Esophagus muscularis mucosa (tissue), 4 donors: ENCODE data around the gene AFAP1. TPM values are rescaled to one million over a fixed set of nuclear protein-coding genes. Genes with fewer than 3 reads are reported as not detected.

Experiments
- DNase-seq: peaks from one replicate; pipeline ENCODE4 v3.0.0-alpha.2; 2017; ENCODE audit errors: extremely low spot score
- H3K27ac ChIP-seq, 4 donors: fragments of 200-600 bp; sonication (generic); replicated peaks in 1 of 4; 1 replicate in 3 of 4; 2 replicates in 1 of 4; pipeline ENCODE4 v1.5.1; 2016 to 2019; ENCODE audit warnings: mild to moderate bottlenecking in 1 of 4
- H3K27me3 ChIP-seq, 4 donors: fragments of 200-600 bp; sonication (generic); one replicate each; pipeline versions ENCODE4 v1.5.1 to v1.6.0; 2016 to 2019
- H3K36me3 ChIP-seq, 4 donors: fragments of 200-600 bp; sonication (generic); one replicate each; pipeline ENCODE4 v1.5.1; 2016 to 2019
- H3K4me1 ChIP-seq, 4 donors: fragments of 200-600 bp; sonication (generic); one replicate each; pipeline ENCODE4 v1.5.1; 2016 to 2019
- H3K4me3 ChIP-seq, 4 donors: fragments of 200-600 bp; sonication (generic); 1 replicate in 2 of 4; 2 replicates in 2 of 4; pipeline ENCODE4 v1.5.1; 2016 to 2019; ENCODE audit warnings: mild to moderate bottlenecking in 4 of 4, moderate library complexity in 1 of 4
- H3K9me3 ChIP-seq, 4 donors: fragments of 200-600 bp; sonication (generic); 1 replicate in 3 of 4; 2 replicates in 1 of 4; pipeline ENCODE4 v1.5.1; 2016 to 2019
- EP300 ChIP-seq: sonication (generic); formaldehyde crosslinking; IDR thresholded peaks from one replicate; pipeline ENCODE4 v1.6.1; 2017; ENCODE audit warnings: antibody characterized with exemption
- POLR2A ChIP-seq: fragments of 450-650 bp; IDR thresholded peaks from one replicate; pipeline ENCODE4 v1.6.1; 2017; ENCODE audit warnings: antibody characterized with exemption, moderate library complexity, mild to moderate bottlenecking, low read depth
- POLR2AphosphoS5 ChIP-seq, 2 donors: sonication (generic); formaldehyde crosslinking; IDR thresholded peaks; one replicate each; pipeline ENCODE4 v1.6.1; 2017; ENCODE audit warnings: antibody characterized with exemption in 2 of 2
- WGBS: methylation state at CpG from one replicate; pipeline ENCODE4 v1.1.5; 2018; 5-methylcytosine and 5-hydroxymethylcytosine counted together
- intact Hi-C: fragments of 100-400 bp; cut with DNase I; formaldehyde crosslinking; loops from one replicate; pipeline ENCODE4 v1.15.1; 2023
- total RNA-seq, 4 donors: library from RNA; depleted of rRNA; stranded (reverse); fragments of >200 nt; gene quantifications; one replicate each; pipeline versions ENCODE4 v1.1.0 to v1.2.1, GENCODE V29; 2016
- TF ChIP-seq, protein P1 (sequence below), 3 experiments: fragments of 200-600 bp in 2 of 3; fragments of 450-650 bp in 1 of 3; sonication (generic) in 2 of 3; IDR thresholded peaks; one replicate each; pipeline ENCODE4 v1.5.1; 2017 to 2019; ENCODE audit warnings: antibody characterized with exemption in 3 of 3, mild to moderate bottlenecking in 2 of 3, moderate library complexity in 1 of 3

The AFAP1 gene
- total RNA-seq, 4 donors from 2014 or later, result 37.8 to 71.3 (median 50.9) TPM

DNA sequence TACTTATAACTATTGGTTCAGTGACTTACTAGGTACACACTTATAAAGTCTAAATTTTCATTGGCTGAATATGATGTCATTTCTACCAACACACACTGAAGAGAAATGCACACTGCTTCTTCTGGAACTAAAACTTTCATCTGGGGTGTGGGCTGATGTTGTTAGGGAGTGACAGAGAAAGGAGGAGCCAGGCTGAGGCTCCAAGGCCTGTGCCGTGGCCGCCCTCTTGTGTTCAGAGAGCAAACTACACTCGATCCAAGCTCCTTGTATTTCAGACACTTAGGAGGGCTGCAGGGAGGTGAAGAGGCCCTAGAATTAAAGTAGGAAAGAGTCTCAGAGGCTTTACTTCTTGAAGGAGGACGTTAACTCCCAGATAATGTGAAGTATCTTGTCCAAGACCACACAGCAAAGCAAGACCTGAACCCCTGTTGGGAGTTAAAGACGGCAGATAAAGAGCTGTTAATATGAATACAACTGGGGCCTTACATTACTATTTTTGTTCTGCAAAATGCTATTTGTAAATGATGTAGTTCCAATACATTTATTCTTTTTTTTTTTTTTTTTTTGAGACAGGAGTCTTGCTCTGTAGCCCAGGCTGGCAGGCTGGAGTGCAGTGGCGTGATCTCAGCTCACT, 137.5 kb downstream of the AFAP1 start:
- H3K4me3 ChIP-seq, result no peak overlapping the region
- peak overlapping the region in 2 of 4 donors; percentile 35 to 42 for H3K27ac ChIP-seq
- peaks cover 10 to 36% (median 26%) of the 10 kb centered on the region in 4 donors for H3K36me3 ChIP-seq
- peak; percentile 96 for DNase-seq
- intact Hi-C loops, result loop anchor here (2.0 kb wide), 2 partner anchors 31 to 41 kb away; no protein-coding TSS in a partner anchor
- H3K27me3 ChIP-seq, result no peaks in the 10 kb centered on the region
- peak in 1 of 2 donors; percentile 57 for TF ChIP-seq POLR2AphosphoS5 (IDR thresholded peaks at IDR 0.05)
- no peak for TF ChIP-seq EP300
- TF ChIP-seq, protein P1, sequence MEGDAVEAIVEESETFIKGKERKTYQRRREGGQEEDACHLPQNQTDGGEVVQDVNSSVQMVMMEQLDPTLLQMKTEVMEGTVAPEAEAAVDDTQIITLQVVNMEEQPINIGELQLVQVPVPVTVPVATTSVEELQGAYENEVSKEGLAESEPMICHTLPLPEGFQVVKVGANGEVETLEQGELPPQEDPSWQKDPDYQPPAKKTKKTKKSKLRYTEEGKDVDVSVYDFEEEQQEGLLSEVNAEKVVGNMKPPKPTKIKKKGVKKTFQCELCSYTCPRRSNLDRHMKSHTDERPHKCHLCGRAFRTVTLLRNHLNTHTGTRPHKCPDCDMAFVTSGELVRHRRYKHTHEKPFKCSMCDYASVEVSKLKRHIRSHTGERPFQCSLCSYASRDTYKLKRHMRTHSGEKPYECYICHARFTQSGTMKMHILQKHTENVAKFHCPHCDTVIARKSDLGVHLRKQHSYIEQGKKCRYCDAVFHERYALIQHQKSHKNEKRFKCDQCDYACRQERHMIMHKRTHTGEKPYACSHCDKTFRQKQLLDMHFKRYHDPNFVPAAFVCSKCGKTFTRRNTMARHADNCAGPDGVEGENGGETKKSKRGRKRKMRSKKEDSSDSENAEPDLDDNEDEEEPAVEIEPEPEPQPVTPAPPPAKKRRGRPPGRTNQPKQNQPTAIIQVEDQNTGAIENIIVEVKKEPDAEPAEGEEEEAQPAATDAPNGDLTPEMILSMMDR (IDR thresholded peaks at IDR 0.05), result peak; percentile 91 to 96 (median 95)
- TF ChIP-seq POLR2A, result no peak
- peaks cover 30 to 49% (median 45%) of the 10 kb centered on the region in 4 donors for H3K4me1 ChIP-seq
- 32% methylated on average over 6 of the region's 6 CpGs for WGBS
- no peaks in the 10 kb centered on the region for H3K9me3 ChIP-seq

DNA sequence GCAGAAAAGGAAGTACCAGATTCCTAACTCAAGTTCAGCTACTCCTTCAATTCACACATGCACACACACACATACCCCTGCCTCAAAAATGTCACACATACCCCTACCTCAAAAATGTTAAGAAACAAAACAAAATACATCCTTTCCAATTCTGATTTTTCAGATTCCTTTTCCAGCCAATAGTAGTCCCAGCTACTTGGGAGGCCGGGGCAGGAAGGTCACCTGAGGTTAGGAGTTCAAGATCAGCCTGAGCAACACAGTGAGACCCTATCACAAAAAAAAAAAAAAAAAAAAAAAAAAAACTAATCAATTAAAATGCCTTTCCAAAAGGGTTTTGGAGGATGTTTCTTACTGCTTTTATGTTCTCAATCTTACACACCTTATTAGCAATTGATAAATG, 138.0 kb downstream of the AFAP1 start:
- intact Hi-C loops, result loop anchor here (2.0 kb wide), 2 partner anchors 31 to 41 kb away; no protein-coding TSS in a partner anchor
- 63% methylated on average over 1 of the region's 1 CpG for WGBS
- H3K9me3 ChIP-seq, result no peaks in the 10 kb centered on the region
- H3K4me3 ChIP-seq, result no peak overlapping the region
- no peak for DNase-seq
- TF ChIP-seq POLR2AphosphoS5 (IDR thresholded peaks at IDR 0.05) (no peak), POLR2A (no peak), EP300 (no peak)
- TF ChIP-seq, protein P1 (IDR thresholded peaks at IDR 0.05), result no peak
- H3K27ac ChIP-seq, result peak overlapping the region in 2 of 4 donors; percentile 35 to 42
- no peaks in the 10 kb centered on the region for H3K27me3 ChIP-seq
- peaks cover 10 to 42% (median 27%) of the 10 kb centered on the region in 4 donors for H3K36me3 ChIP-seq
- peaks cover 24 to 43% (median 40%) of the 10 kb centered on the region in 4 donors for H3K4me1 ChIP-seq

DNA sequence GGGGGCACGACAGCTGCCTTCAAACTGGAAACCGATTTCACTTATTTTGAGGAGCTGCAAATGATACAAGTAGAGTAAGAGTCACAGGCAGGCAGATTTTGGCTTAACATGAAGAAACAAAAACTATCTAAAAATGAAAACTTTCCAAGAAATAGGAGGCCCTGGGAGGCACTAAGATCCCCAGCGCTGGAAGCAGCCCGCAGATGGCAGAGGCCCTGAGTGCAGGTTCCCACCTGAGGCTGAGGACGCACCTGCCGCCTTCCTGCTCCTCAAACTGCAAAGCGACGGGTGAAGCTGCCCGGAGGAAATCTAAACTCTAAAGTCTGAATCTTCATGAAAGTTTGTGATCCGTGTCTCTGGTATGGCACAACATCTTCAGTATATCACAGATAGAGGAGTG, 138.7 kb downstream of the AFAP1 start:
- Histone ChIP-seq H3K4me1 (peaks cover 18 to 37% (median 33%) of the 10 kb centered on the region in 4 donors), H3K4me3 (no peak overlapping the region), H3K9me3 (no peaks in the 10 kb centered on the region), H3K27me3 (no peaks in the 10 kb centered on the region), H3K36me3 (peaks cover 10 to 48% (median 29%) of the 10 kb centered on the region in 4 donors), H3K27ac (no peak overlapping the region)
- intact Hi-C loops, result no loop called here
- TF ChIP-seq POLR2AphosphoS5 (IDR thresholded peaks at IDR 0.05) (no peak), POLR2A (no peak), EP300 (no peak)
- TF ChIP-seq, protein P1 (IDR thresholded peaks at IDR 0.05), result no peak
- 88% methylated on average over 10 of the region's 10 CpGs for WGBS
- no peak for DNase-seq

DNA sequence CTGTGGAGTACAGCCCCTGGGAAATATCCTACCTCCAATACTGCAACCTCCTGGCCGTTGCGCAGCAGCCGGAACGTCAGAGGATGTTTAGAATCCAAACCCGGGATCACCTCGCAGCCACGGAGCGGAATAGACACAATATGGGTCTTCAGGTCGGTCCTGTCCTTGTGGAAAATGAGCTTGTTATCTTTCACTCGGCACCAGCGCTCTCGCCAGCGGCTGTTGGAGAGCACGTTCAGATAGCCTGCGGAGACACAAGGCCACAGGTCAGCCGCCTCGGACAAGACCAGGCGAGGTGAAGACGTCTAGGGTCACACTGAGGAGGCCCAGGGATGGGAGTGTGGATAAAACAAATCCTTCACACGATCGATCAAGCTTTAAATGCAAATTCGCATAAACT, 139.3 kb downstream of the AFAP1 start:
- Histone ChIP-seq H3K9me3 (no peaks in the 10 kb centered on the region), H3K36me3 (peaks cover 10 to 54% (median 31%) of the 10 kb centered on the region in 4 donors)

More for the DNA sequence above, 139.3 kb downstream of the AFAP1 start:
- Histone ChIP-seq H3K27me3 (no peaks in the 10 kb centered on the region), H3K4me1 (peaks cover 12 to 31% (median 27%) of the 10 kb centered on the region in 4 donors), H3K4me3 (no peak overlapping the region), H3K27ac (no peak overlapping the region)
- no peak for DNase-seq
- intact Hi-C loops, result no loop called here
- TF ChIP-seq POLR2AphosphoS5 (IDR thresholded peaks at IDR 0.05) (no peak), POLR2A (no peak), EP300 (no peak)
- TF ChIP-seq, protein P1 (IDR thresholded peaks at IDR 0.05), result no peak
- 87% methylated on average over 22 of the region's 22 CpGs for WGBS
